WTC11 (cell line): ENCODE results near the gene UBE2H. TPM values are rescaled to one million over a fixed set of nuclear protein-coding genes. Genes with fewer than 3 reads are reported as not detected.
A peak's percentile ranks its signal among the peaks of the same experiment; 100 is the strongest.

Source experiments
- ATAC-seq: fragments of 200-7000 bp; cut with Tn5 transposase; 2 replicates; pipeline ENCODE4 v1.10.0; 2021; ENCODE audit warnings: mild to moderate bottlenecking, moderate library complexity
- CTCF ChIA-PET: fragments of 300-600 bp; sonication (Branson Sonifier 250); formaldehyde crosslinking; loops from one replicate; lab custom pipeline; 2021; ENCODE audit warnings: antibody characterized with exemption; lab: Charles Lee
- POLR2A ChIA-PET: fragments of 350-600 bp; sonication (Branson Sonifier 250); formaldehyde crosslinking; loops from one replicate; lab custom pipeline; 2021; ENCODE audit warnings: antibody characterized with exemption; lab: Charles Lee
- DNase-seq: peaks from one replicate; pipeline ENCODE4 v3.0.0; 2021; ENCODE audit warnings: low spot score
- H3K27ac Mint-ChIP-seq: 2 replicates; pipeline ENCODE4 v1.8.0; 2021; ENCODE audit warnings: mixed read lengths
- H3K27me3 Mint-ChIP-seq: 2 replicates; pipeline ENCODE4 v1.8.0; 2021; ENCODE audit warnings: low read depth, mild to moderate bottlenecking, moderate library complexity, mixed read lengths
- H3K36me3 Mint-ChIP-seq: 2 replicates; pipeline ENCODE4 v1.8.0; 2021; ENCODE audit warnings: mixed read lengths
- H3K4me1 Mint-ChIP-seq: 2 replicates; pipeline ENCODE4 v1.8.0; 2022; ENCODE audit warnings: mixed read lengths
- H3K4me3 Mint-ChIP-seq: 2 replicates; pipeline ENCODE4 v1.8.0; 2021; ENCODE audit warnings: mild to moderate bottlenecking, moderate library complexity, mixed read lengths
- H3K9me3 Mint-ChIP-seq: 2 replicates; pipeline ENCODE4 v1.8.0; 2021; ENCODE audit warnings: mixed read lengths
- ATF2 ChIP-seq: sonication (generic); formaldehyde crosslinking; IDR thresholded peaks from 2 replicates; pipeline ENCODE4 v1.8.1; 2022; ENCODE audit warnings: low read depth, missing genetic modification reagents, borderline replicate concordance
- ERG ChIP-seq: fragments of 250-450 bp; sonication (Bioruptor Pico); IDR thresholded peaks from 2 replicates; pipeline ENCODE4 v1.8.0; 2021; ENCODE audit warnings: mild to moderate bottlenecking
- FOXJ3 ChIP-seq: sonication (generic); formaldehyde crosslinking; IDR thresholded peaks from 2 replicates; pipeline ENCODE4 v1.9.0; 2021; ENCODE audit warnings: missing genetic modification reagents, mild to moderate bottlenecking, borderline replicate concordance
- HMGA2 ChIP-seq: fragments of 250-450 bp; sonication (Bioruptor Pico); IDR thresholded peaks from 2 replicates; pipeline ENCODE4 v1.4.0; 2021; ENCODE audit warnings: mild to moderate bottlenecking, moderate library complexity
- JAZF1 ChIP-seq: fragments of 250-450 bp; sonication (Bioruptor Pico); IDR thresholded peaks from 2 replicates; pipeline ENCODE4 v1.9.0; 2021; ENCODE audit warnings: moderate library complexity, mild to moderate bottlenecking, inconsistent platforms
- KAT7 ChIP-seq: sonication (generic); formaldehyde crosslinking; IDR thresholded peaks from 2 replicates; pipeline ENCODE4 v1.8.1; 2023; ENCODE audit warnings: missing genetic modification reagents, mild to moderate bottlenecking, borderline replicate concordance
- NR2C2 ChIP-seq: sonication (generic); formaldehyde crosslinking; IDR thresholded peaks from 2 replicates; pipeline ENCODE4 v1.8.0; 2022; ENCODE audit warnings: mild to moderate bottlenecking, missing genetic modification reagents
- PRDM15 ChIP-seq: sonication (generic); formaldehyde crosslinking; IDR thresholded peaks from 2 replicates; pipeline ENCODE4 v1.8.0; 2022; ENCODE audit warnings: missing genetic modification reagents
- PRRX2 ChIP-seq: fragments of 250-450 bp; sonication (Bioruptor Pico); IDR thresholded peaks from 2 replicates; pipeline ENCODE4 v1.8.0; 2021; ENCODE audit warnings: mild to moderate bottlenecking
- SOX15 ChIP-seq: fragments of 250-450 bp; sonication (Bioruptor Pico); IDR thresholded peaks from 2 replicates; pipeline ENCODE4 v1.9.0; 2021; ENCODE audit warnings: mild to moderate bottlenecking
- TCF7 ChIP-seq: sonication (generic); formaldehyde crosslinking; IDR thresholded peaks from 2 replicates; pipeline ENCODE4 v1.8.0; 2022; ENCODE audit warnings: mild to moderate bottlenecking, low read depth, missing genetic modification reagents, moderate library complexity
- TP53 ChIP-seq: sonication (generic); formaldehyde crosslinking; IDR thresholded peaks from 2 replicates; pipeline ENCODE4 v1.8.1; 2023; ENCODE audit warnings: mild to moderate bottlenecking, missing genetic modification reagents
- total RNA-seq: library from RNA; stranded (reverse); gene quantifications from 3 replicates; pipeline ENCODE4 v1.2.3, GENCODE V29; 2021
- TF ChIP-seq, protein P1 (sequence below): sonication (generic); formaldehyde crosslinking; conservative IDR thresholded peaks from 2 replicates; pipeline ENCODE4 v1.8.1; 2023; ENCODE audit warnings: mild to moderate bottlenecking, low read depth, missing genetic modification reagents, moderate library complexity
- TF ChIP-seq, protein P2 (sequence below): fragments of 250-450 bp; sonication (Bioruptor Pico); IDR thresholded peaks from 2 replicates; pipeline ENCODE4 v1.9.0; 2021; ENCODE audit warnings: mild to moderate bottlenecking

UBE2H gene
- total RNA-seq, 1 experiment from 2014 or later: 55.0 TPM

DNA sequence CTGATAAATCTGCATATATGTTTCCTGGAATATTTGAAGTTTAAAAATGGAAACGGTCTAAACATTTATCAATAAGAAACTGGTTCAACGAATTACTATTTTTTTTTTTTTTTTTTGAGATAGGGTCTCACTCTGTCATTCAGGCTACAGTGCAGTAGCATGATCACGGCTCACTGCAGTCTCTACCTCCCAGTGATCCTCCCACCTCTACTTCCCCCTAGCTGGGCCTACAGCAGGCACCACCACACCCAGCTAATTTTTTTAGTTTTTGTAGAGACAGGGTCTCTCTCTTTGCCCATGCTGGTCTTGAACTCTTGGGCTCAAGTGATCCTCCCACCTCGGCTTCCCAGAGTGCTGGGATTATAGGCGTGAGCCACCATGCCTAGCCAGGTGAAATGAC, 68.3 kb downstream of the UBE2H start (continued):
- TF ChIP-seq, protein P1, sequence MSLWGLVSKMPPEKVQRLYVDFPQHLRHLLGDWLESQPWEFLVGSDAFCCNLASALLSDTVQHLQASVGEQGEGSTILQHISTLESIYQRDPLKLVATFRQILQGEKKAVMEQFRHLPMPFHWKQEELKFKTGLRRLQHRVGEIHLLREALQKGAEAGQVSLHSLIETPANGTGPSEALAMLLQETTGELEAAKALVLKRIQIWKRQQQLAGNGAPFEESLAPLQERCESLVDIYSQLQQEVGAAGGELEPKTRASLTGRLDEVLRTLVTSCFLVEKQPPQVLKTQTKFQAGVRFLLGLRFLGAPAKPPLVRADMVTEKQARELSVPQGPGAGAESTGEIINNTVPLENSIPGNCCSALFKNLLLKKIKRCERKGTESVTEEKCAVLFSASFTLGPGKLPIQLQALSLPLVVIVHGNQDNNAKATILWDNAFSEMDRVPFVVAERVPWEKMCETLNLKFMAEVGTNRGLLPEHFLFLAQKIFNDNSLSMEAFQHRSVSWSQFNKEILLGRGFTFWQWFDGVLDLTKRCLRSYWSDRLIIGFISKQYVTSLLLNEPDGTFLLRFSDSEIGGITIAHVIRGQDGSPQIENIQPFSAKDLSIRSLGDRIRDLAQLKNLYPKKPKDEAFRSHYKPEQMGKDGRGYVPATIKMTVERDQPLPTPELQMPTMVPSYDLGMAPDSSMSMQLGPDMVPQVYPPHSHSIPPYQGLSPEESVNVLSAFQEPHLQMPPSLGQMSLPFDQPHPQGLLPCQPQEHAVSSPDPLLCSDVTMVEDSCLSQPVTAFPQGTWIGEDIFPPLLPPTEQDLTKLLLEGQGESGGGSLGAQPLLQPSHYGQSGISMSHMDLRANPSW (CRISPR knock-in tag): no peak
- TF ChIP-seq TP53 (CRISPR knock-in tag) (no peak), NR2C2 (CRISPR knock-in tag) (no peak), HMGA2 (CRISPR knock-in tag) (no peak), ATF2 (CRISPR knock-in tag) (no peak), TCF7 (CRISPR knock-in tag) (no peak), SOX15 (CRISPR knock-in tag) (no peak), PRRX2 (CRISPR knock-in tag) (no peak), JAZF1 (CRISPR knock-in tag) (no peak)

DNA sequence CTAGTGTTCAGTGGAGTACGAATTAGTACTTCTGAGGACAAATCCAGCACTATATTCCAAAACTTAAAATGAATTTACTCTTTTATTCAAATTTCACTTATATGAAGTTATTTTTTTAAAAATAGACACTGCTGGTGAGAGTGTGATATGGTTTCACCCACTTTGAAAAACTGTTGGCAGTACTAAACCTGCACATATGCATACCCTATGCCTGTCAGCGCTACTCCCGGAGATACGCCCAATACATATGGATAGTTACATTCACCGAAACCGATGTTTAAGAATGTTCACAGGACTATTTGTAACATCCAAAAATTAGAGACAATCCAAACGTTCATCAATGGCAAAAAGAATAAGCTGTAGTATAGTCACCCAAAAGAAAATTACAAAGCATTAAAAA, 69.6 kb downstream of the UBE2H start:
- H3K4me3 Mint-ChIP-seq: no peak overlapping the region
- H3K9me3 Mint-ChIP-seq: no peaks in the 10 kb centered on the region
- TF ChIP-seq PRDM15 (CRISPR knock-in tag): no peak
- ATAC-seq (no peak), DNase-seq (no peak)
- H3K27me3 Mint-ChIP-seq: no peaks in the 10 kb centered on the region
- no peak overlapping the region; the same call in 1 of the 2 replicates for H3K27ac Mint-ChIP-seq
- H3K4me1 Mint-ChIP-seq: peaks cover 51% of the 10 kb centered on the region
- H3K36me3 Mint-ChIP-seq: peaks cover 7% of the 10 kb centered on the region
- CTCF ChIA-PET: no interaction called here
- POLR2A ChIA-PET: no interaction called here

- no peaks in the 10 kb centered on the region for H3K27me3 Mint-ChIP-seq
- no peaks in the 10 kb centered on the region for H3K9me3 Mint-ChIP-seq
- POLR2A ChIA-PET: no interaction called here
- no peak for TF ChIP-seq KAT7 (CRISPR knock-in tag)
- H3K27ac Mint-ChIP-seq: no peak overlapping the region; the same call in 1 of the 2 replicates
- DNase-seq (no peak), ATAC-seq (no peak)
- H3K4me1 Mint-ChIP-seq: peaks cover 53% of the 10 kb centered on the region
- CTCF ChIA-PET: no interaction called here
- H3K36me3 Mint-ChIP-seq: peaks cover 11% of the 10 kb centered on the region
- no peak overlapping the region for H3K4me3 Mint-ChIP-seq
These were observed 70.2 kb downstream of the UBE2H start for GRCh38 chr7:129882531-129882930.

DNA sequence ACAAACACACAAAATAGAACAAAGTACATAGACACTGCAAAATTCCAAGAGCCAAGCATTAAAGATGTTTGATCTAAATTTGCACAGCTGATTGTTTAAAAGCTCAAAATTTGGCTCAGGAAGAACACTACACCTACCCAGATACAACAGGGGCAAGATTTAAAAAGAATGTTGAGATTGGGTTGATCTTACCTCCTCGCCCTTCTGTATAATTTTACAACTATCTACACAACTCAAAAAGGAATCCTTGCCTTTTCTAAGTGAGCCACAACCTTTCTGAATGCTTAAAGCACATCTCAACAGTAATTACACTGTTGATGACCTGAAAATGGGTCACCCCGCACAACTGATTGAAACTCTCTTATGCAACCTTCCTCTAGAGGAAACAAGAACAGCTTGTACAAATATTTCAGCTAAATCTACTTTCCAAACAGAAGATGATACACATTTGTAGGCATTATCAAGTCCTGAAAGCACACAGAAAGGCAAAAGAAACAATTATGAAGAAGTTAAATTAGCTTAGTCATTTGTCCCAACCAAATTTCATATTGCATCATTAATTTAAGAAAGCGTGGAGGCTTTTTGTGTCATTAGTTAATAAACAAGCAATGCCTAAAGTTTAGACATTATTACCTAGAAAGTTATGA, 75.5 kb downstream of the UBE2H start:
- TF ChIP-seq FOXJ3 (CRISPR knock-in tag): no peak
- TF ChIP-seq ERG (CRISPR knock-in tag): no peak
- TF ChIP-seq, protein P2, sequence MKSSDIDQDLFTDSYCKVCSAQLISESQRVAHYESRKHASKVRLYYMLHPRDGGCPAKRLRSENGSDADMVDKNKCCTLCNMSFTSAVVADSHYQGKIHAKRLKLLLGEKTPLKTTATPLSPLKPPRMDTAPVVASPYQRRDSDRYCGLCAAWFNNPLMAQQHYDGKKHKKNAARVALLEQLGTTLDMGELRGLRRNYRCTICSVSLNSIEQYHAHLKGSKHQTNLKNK (CRISPR knock-in tag): no peak
- no peak for TF ChIP-seq HMGA2 (CRISPR knock-in tag)
- TF ChIP-seq, all 79 proteins: peak for 0
- peaks cover 13% of the 10 kb centered on the region for H3K36me3 Mint-ChIP-seq
- DNase-seq (no peak), ATAC-seq (no peak)
- ChIA-PET POLR2A (interaction anchor here (0.5 to 0.6 kb wide), 2 partner anchors 27 to 1681 kb away, joined by 6 to 7 read pairs; no protein-coding TSS in a partner anchor), CTCF (interaction anchor here (1.1 to 2.0 kb wide), 2 partner anchors 48 to 134 kb away, joined by 6 to 7 read pairs; no protein-coding TSS in a partner anchor)
- H3K4me3 Mint-ChIP-seq: no peak overlapping the region
- H3K9me3 Mint-ChIP-seq: no peaks in the 10 kb centered on the region
- H3K27me3 Mint-ChIP-seq: no peaks in the 10 kb centered on the region
- H3K27ac Mint-ChIP-seq: peak overlapping the region; percentile 84
- peaks cover 62% of the 10 kb centered on the region for H3K4me1 Mint-ChIP-seq
